HepG2 (cell line): ENCODE measurements around the gene PDSS2. TPM values are rescaled to one million over a fixed set of nuclear protein-coding genes. Genes with fewer than 3 reads are reported as not detected.
A peak's percentile ranks its signal among the peaks of the same experiment; 100 is the strongest.

ENCODE experiments used
- AKNA ChIP-seq: sonication (generic); formaldehyde crosslinking; IDR thresholded peaks from 2 replicates; pipeline ENCODE4 v1.4.0; 2020; ENCODE audit warnings: missing genetic modification reagents, borderline replicate concordance
- ASH2L ChIP-seq: fragments of 300-600, 200-600 bp; sonication (generic); IDR thresholded peaks from 2 replicates; pipeline ENCODE4 v1.7.0; 2017; ENCODE audit warnings: low read depth, mild to moderate bottlenecking, moderate library complexity, mixed read lengths, low read length; ENCODE audit not compliant: insufficient read length
- CREB1 ChIP-seq, 2 experiments: fragments of 450-650 bp in 1 of 2; IDR thresholded peaks; 2 replicates each; pipeline ENCODE4 v1.6.1; 2016 to 2017; ENCODE audit warnings: control low read depth in 1 of 2, mild to moderate bottlenecking in 1 of 2, missing compliant biosample characterization in 1 of 2, missing genetic modification characterization in 1 of 2
- FOXA3 ChIP-seq: IDR thresholded peaks from 2 replicates; pipeline ENCODE4 v1.6.1; 2016; ENCODE audit warnings: missing genetic modification reagents, missing compliant biosample characterization
- HHEX ChIP-seq: IDR thresholded peaks from 2 replicates; pipeline ENCODE4 v1.6.1; 2016; ENCODE audit warnings: control low read depth
- ISL2 ChIP-seq: sonication (generic); formaldehyde crosslinking; IDR thresholded peaks from 2 replicates; pipeline ENCODE4 v1.5.0; 2020; ENCODE audit warnings: missing genetic modification reagents
- KAT8 ChIP-seq: IDR thresholded peaks from 2 replicates; pipeline ENCODE4 v1.6.1; 2016; ENCODE audit warnings: missing genetic modification reagents, missing compliant biosample characterization
- KMT2B ChIP-seq: IDR thresholded peaks from 2 replicates; pipeline ENCODE4 v1.6.1; 2016; ENCODE audit warnings: missing genetic modification reagents, missing compliant biosample characterization
- MED1 ChIP-seq: sonication (generic); formaldehyde crosslinking; IDR thresholded peaks from 2 replicates; pipeline ENCODE4 v1.4.0; 2020; ENCODE audit warnings: missing genetic modification reagents
- POGZ ChIP-seq: sonication (generic); formaldehyde crosslinking; IDR thresholded peaks from 2 replicates; pipeline ENCODE4 v1.4.0; 2020; ENCODE audit warnings: mild to moderate bottlenecking, missing genetic modification reagents
- RXRB ChIP-seq: IDR thresholded peaks from 2 replicates; pipeline ENCODE4 v1.6.1; 2016; ENCODE audit warnings: borderline replicate concordance, missing genetic modification reagents, missing compliant biosample characterization
- SIX1 ChIP-seq: sonication (generic); formaldehyde crosslinking; IDR thresholded peaks from 2 replicates; pipeline ENCODE4 v1.4.0; 2020; ENCODE audit warnings: missing genetic modification reagents, borderline replicate concordance
- SSRP1 ChIP-seq: IDR thresholded peaks from 2 replicates; pipeline ENCODE4 v1.6.1; 2016; ENCODE audit warnings: control low read depth
- YEATS2 ChIP-seq: sonication (generic); formaldehyde crosslinking; IDR thresholded peaks from 2 replicates; pipeline ENCODE4 v1.4.0; 2020; ENCODE audit warnings: missing genetic modification reagents, borderline replicate concordance
- ZBTB21 ChIP-seq: sonication (generic); formaldehyde crosslinking; IDR thresholded peaks from 2 replicates; pipeline ENCODE4 v1.4.0; 2020; ENCODE audit warnings: missing genetic modification reagents
- ZFP36L1 ChIP-seq: sonication (generic); formaldehyde crosslinking; IDR thresholded peaks from 2 replicates; pipeline ENCODE4 v1.8.0; 2022; ENCODE audit warnings: mild to moderate bottlenecking, missing genetic modification reagents, moderate library complexity
- ZFX ChIP-seq: sonication (generic); formaldehyde crosslinking; IDR thresholded peaks from 2 replicates; pipeline ENCODE4 v1.4.0; 2020; ENCODE audit warnings: mild to moderate bottlenecking, low read depth, missing genetic modification reagents, moderate library complexity
- ZNF331 ChIP-seq: sonication (generic); formaldehyde crosslinking; IDR thresholded peaks from 2 replicates; pipeline ENCODE4 v1.4.0; 2020; ENCODE audit warnings: missing genetic modification reagents
- polyA plus RNA-seq, 8 experiments: library from polyadenylated mRNA; depleted of rRNA in 3 of 8; stranded (reverse) in 7 of 8; unstranded in 1 of 8; fragments of >200 nt; fragmentation: Illumina TruSeq in 4 of 8; extraction: Trizol in 4 of 8; gene quantifications; 2 replicates each; pipeline versions ENCODE4 v1.2.1 to v1.2.3, GENCODE V29; 2011 to 2016; ENCODE audit warnings: low read depth in 4 of 8, missing spikeins in 1 of 8, mixed read lengths in 1 of 8; ENCODE audit not compliant: insufficient read depth in 1 of 8
- total RNA-seq, 5 experiments: library from RNA; depleted of rRNA; stranded (reverse); fragments of >200 nt; fragmentation: Illumina TruSeq; extraction: Trizol; gene quantifications; 2 replicates each; pipeline ENCODE4 v1.2.3, GENCODE V29; 2016; ENCODE audit warnings: low read depth in 1 of 5
- TF ChIP-seq, protein P1 (sequence below): IDR thresholded peaks from 2 replicates; pipeline ENCODE4 v1.6.1; 2016; ENCODE audit warnings: low read depth, missing genetic modification reagents, missing compliant biosample characterization
- TF ChIP-seq, protein P2 (sequence below): sonication (generic); formaldehyde crosslinking; IDR thresholded peaks from 2 replicates; pipeline ENCODE4 v1.4.0; 2020; ENCODE audit warnings: missing genetic modification reagents, borderline replicate concordance

PDSS2 gene
- total and polyA plus RNA-seq, 2 of the 13 experiments (the other 11 are each of a cell fraction or from before 2014, with no cell fraction given): 16.2 to 17.0 TPM

DNA sequence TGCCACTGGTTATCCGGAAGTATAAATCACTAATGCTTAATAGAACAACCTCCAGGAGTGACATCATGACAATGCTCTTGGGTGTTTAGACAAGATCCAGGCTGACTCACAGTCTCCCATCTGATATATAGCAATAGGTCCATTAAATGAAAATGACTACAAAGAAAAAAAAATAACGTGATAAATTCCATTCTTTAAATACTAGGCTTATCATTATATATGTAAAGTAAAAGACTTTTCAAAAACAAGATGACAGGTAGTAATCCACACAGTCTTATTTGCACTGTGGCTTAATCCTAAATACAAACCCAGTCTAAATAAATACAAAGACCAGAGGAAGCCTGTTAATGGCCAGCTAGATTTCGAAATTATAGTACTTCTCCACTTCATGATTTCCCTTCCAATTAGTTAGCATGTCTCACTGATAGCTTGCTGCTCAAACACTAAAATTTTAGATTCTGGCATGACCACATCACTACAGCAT, 195.0 kb downstream of the PDSS2 start (continued):
- TF ChIP-seq, protein P1, sequence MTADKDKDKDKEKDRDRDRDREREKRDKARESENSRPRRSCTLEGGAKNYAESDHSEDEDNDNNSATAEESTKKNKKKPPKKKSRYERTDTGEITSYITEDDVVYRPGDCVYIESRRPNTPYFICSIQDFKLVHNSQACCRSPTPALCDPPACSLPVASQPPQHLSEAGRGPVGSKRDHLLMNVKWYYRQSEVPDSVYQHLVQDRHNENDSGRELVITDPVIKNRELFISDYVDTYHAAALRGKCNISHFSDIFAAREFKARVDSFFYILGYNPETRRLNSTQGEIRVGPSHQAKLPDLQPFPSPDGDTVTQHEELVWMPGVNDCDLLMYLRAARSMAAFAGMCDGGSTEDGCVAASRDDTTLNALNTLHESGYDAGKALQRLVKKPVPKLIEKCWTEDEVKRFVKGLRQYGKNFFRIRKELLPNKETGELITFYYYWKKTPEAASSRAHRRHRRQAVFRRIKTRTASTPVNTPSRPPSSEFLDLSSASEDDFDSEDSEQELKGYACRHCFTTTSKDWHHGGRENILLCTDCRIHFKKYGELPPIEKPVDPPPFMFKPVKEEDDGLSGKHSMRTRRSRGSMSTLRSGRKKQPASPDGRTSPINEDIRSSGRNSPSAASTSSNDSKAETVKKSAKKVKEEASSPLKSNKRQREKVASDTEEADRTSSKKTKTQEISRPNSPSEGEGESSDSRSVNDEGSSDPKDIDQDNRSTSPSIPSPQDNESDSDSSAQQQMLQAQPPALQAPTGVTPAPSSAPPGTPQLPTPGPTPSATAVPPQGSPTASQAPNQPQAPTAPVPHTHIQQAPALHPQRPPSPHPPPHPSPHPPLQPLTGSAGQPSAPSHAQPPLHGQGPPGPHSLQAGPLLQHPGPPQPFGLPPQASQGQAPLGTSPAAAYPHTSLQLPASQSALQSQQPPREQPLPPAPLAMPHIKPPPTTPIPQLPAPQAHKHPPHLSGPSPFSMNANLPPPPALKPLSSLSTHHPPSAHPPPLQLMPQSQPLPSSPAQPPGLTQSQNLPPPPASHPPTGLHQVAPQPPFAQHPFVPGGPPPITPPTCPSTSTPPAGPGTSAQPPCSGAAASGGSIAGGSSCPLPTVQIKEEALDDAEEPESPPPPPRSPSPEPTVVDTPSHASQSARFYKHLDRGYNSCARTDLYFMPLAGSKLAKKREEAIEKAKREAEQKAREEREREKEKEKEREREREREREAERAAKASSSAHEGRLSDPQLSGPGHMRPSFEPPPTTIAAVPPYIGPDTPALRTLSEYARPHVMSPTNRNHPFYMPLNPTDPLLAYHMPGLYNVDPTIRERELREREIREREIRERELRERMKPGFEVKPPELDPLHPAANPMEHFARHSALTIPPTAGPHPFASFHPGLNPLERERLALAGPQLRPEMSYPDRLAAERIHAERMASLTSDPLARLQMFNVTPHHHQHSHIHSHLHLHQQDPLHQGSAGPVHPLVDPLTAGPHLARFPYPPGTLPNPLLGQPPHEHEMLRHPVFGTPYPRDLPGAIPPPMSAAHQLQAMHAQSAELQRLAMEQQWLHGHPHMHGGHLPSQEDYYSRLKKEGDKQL: peak; percentile 97
- TF ChIP-seq ZFP36L1 (CRISPR knock-in tag) (no peak), SSRP1 (CRISPR knock-in tag) (no peak), MED1 (peak; percentile 65), ZNF331 (CRISPR knock-in tag) (peak; percentile 67; the same call in 1 of the 2 replicates), KMT2B (CRISPR knock-in tag) (no peak), RXRB (CRISPR knock-in tag) (peak; percentile 55), YEATS2 (CRISPR knock-in tag) (peak; percentile 43; the same call in 1 of the 2 replicates), POGZ (CRISPR knock-in tag) (no peak), KAT8 (CRISPR knock-in tag) (peak; percentile 64; the same call in 1 of the 2 replicates), FOXA3 (CRISPR knock-in tag) (peak; percentile 91), ZBTB21 (CRISPR knock-in tag) (0 out of 2 replicates have a peak, but pooled peaks have one; percentile 21), ZFX (CRISPR knock-in tag) (no peak), ASH2L (no peak), AKNA (CRISPR knock-in tag) (no peak), SIX1 (peak; percentile 59; the same call in 1 of the 2 replicates), CREB1 (IDR thresholded peaks at IDR 0.05) (peak; percentile 20; the same call in 1 of the 2 replicates), CREB1 (CRISPR knock-in tag; IDR thresholded peaks at IDR 0.05) (peak; percentile 42), ISL2 (CRISPR knock-in tag) (peak; percentile 98), HHEX (peak; percentile 91)
- TF ChIP-seq, protein P2, sequence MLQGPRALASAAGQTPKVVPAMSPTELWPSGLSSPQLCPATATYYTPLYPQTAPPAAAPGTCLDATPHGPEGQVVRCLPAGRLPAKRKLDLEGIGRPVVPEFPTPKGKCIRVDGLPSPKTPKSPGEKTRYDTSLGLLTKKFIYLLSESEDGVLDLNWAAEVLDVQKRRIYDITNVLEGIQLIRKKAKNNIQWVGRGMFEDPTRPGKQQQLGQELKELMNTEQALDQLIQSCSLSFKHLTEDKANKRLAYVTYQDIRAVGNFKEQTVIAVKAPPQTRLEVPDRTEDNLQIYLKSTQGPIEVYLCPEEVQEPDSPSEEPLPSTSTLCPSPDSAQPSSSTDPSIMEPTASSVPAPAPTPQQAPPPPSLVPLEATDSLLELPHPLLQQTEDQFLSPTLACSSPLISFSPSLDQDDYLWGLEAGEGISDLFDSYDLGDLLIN (CRISPR knock-in tag): no peak
